Measurements from ENCODE around the gene SNX13. TPM values are rescaled to one million over a fixed set of nuclear protein-coding genes. Genes with fewer than 3 reads are reported as not detected.

Gene SNX13
- total RNA-seq, 6 experiments from 2014 or later, result 29.0 to 33.1 (median 30.3) TPM

GRCh38 chr7:17787257-17787656, 153.0 kb downstream of the SNX13 start:
- Mint-ChIP-seq H3K27me3 (ENCODE audit: insufficient read depth) (no peaks in the 10 kb centered on the region), H3K9me3 (no peaks in the 10 kb centered on the region), H3K4me3 (no peak overlapping the region), H3K36me3 (ENCODE audit: low read depth) (no peaks in the 10 kb centered on the region), H3K4me1 (ENCODE audit: low read depth) (peaks cover 7% of the 10 kb centered on the region), H3K27ac (no peak overlapping the region)
- DNase-seq, result no peak
- TF ChIP-seq CTCF (IDR thresholded peaks at IDR 0.05), result no peak

- Mint-ChIP-seq H3K4me1 (ENCODE audit: low read depth) (peaks cover 16% of the 10 kb centered on the region), H3K27me3 (ENCODE audit: insufficient read depth) (no peaks in the 10 kb centered on the region), H3K27ac (no peak overlapping the region), H3K9me3 (no peaks in the 10 kb centered on the region), H3K36me3 (ENCODE audit: low read depth) (no peaks in the 10 kb centered on the region), H3K4me3 (no peak overlapping the region)
- no peak for DNase-seq
- TF ChIP-seq CTCF (IDR thresholded peaks at IDR 0.05), result no peak
Measured at GRCh38 chr7:17786314-17786852, 153.9 kb downstream of the SNX13 start.

GRCh38 chr7:17782216-17782549, 158.1 kb downstream of the SNX13 start:
- Mint-ChIP-seq H3K9me3 (no peaks in the 10 kb centered on the region), H3K4me3 (no peak overlapping the region), H3K27me3 (ENCODE audit: insufficient read depth) (peaks cover 1% of the 10 kb centered on the region; the same call in 1 of the 2 replicates), H3K4me1 (ENCODE audit: low read depth) (peaks cover 19% of the 10 kb centered on the region), H3K36me3 (ENCODE audit: low read depth) (no peaks in the 10 kb centered on the region), H3K27ac (no peak overlapping the region)
- TF ChIP-seq CTCF (IDR thresholded peaks at IDR 0.05), result no peak
- no peak for DNase-seq

- peaks cover 19% of the 10 kb centered on the region for H3K4me1 Mint-ChIP-seq (ENCODE audit: low read depth)
- no peaks in the 10 kb centered on the region for H3K36me3 Mint-ChIP-seq (ENCODE audit: low read depth)
- H3K27ac Mint-ChIP-seq, result peak overlapping the region; percentile 34; the same call in 1 of the 2 replicates
- DNase-seq, result no peak
- H3K9me3 Mint-ChIP-seq, result no peaks in the 10 kb centered on the region
- peaks cover 1% of the 10 kb centered on the region; the same call in 1 of the 2 replicates for H3K27me3 Mint-ChIP-seq (ENCODE audit: insufficient read depth)
- TF ChIP-seq CTCF (IDR thresholded peaks at IDR 0.05), result no peak
- H3K4me3 Mint-ChIP-seq, result no peak overlapping the region
Measured at GRCh38 chr7:17781491-17782215, 158.6 kb downstream of the SNX13 start.

- Mint-ChIP-seq H3K9me3 (no peaks in the 10 kb centered on the region), H3K4me3 (no peak overlapping the region), H3K27ac (no peak overlapping the region), H3K36me3 (ENCODE audit: low read depth) (no peaks in the 10 kb centered on the region), H3K4me1 (ENCODE audit: low read depth) (peaks cover 32% of the 10 kb centered on the region), H3K27me3 (ENCODE audit: insufficient read depth) (peaks cover 1% of the 10 kb centered on the region; the same call in 1 of the 2 replicates)
- TF ChIP-seq CTCF (IDR thresholded peaks at IDR 0.05), result no peak
- no peak for DNase-seq
Measured at GRCh38 chr7:17779381-17779780, 160.9 kb downstream of the SNX13 start.

All from HFFc6 (cell line).